Stimulated activated CD4-positive, alpha-beta T cell treated with anti-CD3 and anti-CD28 coated beads, Interleukin-4, amount 100 ng/mL, for 24 hours (primary cell): ENCODE measurements around the gene OR51L1.
"Not testable (repeated sequence)": the region's sequence is repeated elsewhere in the genome, so short reads cannot be mapped to it uniquely, and the experiment has no call there.

ENCODE experiments used
- DNase-seq: peaks from one replicate; pipeline ENCODE4 v3.0.0-alpha.2; 2020

The OR51L1 gene

DNA sequence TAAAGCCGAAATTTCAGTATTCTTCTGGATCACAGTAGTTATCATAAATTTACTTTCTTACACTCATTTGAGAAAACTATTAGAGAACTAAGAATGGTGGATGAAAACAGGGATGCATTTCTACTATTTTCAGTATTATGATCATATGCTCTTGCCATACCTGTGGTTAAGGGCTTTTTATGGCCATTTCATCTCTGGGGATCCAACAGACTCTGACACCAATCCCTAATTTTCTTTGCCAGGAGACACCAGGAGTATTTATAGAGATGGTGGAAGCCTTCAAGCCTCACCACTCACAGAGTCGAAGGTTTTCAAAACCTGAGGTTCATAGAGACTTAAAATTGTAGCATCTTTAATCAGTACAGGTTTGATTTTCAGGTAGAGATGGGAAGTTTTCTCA, at the start of gene OR51L1:
Gene OR51L1 (plus strand): TSS at position 301 of the 400 bp plus-strand sequence. CDS start 4,132 bp downstream, outside the sequence.
- DNase-seq, result no peak

- no peak for DNase-seq
Observed at GRCh38 chr11:4947505-4947904, 47.1 kb upstream of the OR51L1 start, which contains the start of gene OR51A4. Gene OR51A4 (minus strand): TSS chr11:4947605. CDS start chr11:4947100, 505 bp downstream.

DNA sequence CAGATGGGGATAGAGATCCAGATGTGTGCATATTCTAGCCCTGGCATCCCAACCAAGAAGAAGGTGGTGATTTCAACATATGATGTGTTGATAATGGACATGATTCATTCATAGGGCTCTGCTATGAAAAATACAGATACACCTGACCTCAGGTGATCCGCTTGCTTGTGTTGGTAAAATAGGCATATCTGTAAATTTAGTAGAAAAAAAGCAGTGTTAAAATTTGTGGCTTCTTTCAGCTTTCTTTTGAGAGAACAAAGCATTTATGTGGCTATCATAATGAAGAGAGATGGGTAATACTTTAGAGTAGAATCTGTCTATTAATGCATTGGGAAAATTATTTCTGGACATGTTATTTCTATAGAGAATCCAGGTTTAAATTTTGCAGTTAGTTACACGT, 39.0 kb upstream of the OR51L1 start, which contains the start of gene OR51A2:
Gene OR51A2 (minus strand): TSS at position 101 of the 400 bp plus-strand sequence. CDS start 0 bp downstream, at position 101.
- DNase-seq, result not testable (repeated sequence)

DNA sequence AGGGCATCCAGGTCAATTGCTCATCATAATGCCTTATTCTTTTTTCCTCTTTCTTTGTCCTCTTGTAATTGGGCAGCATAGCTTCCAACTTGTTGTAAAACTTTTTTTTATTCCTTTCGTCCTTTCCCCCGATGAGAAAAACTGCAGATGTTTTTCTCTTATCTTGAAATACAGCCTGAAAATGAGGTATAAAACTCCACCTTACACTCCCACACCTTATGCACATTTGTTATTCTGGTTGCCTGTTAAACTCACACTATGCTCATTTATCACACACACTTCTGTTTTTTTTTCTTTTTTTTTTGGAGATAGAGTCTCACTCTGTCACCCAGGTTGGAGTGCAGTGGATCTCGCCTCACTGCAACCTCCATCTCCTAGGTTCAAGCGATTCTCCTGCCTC, 37.3 kb upstream of the OR51L1 start:
- DNase-seq, result no peak

- DNase-seq, result no peak
Observed at GRCh38 chr11:4960877-4961276, 33.8 kb upstream of the OR51L1 start.

- DNase-seq, result no peak
Observed at GRCh38 chr11:4962816-4963215, 31.8 kb upstream of the OR51L1 start.

- no peak for DNase-seq
Observed at GRCh38 chr11:4975436-4975835, 19.2 kb upstream of the OR51L1 start.

DNA sequence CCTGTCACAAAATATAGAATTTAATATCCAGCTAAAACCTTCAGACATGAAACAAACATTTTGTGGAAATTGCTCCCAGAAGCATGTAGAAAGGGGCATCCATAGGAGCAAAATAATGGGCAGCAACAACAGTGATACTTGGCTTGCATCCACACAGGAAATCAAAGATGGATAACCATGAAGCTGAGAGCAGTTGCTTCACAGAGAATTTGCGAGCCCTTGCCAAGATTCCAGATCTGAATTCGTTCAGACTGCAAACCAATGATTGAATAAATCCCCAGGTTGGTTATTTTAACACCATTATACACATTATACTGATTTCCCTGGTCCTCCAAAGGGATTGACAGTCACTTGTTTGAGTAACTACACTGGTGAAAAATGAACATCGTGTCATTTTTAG, 15.6 kb upstream of the OR51L1 start:
- DNase-seq, result no peak

DNA sequence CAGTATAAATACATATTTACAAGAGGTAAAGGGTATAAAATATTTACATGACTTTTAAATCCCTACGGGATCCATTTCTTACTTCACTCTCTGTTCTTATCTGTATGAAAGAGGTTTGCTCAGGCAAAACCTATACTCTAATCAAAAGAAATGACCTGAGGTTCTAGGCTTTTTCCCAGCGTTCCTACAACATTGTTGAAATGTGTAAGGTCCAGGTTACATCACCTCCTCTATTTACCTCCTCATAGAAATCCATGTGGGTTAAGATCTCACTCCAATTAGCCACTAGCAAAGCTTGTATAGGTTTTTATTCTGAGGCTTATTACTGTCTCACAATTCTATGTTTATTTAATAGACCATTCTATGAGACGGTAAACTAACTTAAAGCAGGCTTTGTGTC, 12.0 kb upstream of the OR51L1 start:
- no peak for DNase-seq

DNA sequence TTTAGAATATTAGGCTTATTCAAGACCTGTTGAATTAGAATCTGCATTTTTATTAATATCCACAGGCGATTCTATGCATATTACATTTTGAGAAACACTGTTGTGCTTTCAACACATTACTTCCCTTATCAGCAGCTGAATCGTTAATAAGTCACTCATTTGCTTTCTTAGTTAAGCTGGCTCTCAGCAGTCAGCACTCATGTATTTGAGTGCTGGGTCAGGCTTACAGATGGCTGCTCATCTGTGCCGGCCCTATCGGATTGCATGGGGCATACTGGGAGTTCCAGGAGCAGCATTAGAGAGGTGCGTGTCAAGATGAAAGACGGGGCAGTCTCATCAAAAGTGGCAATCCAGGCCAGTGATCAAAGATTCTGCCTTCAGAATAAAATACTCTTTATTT, 10.8 kb upstream of the OR51L1 start:
- DNase-seq, result no peak

DNA sequence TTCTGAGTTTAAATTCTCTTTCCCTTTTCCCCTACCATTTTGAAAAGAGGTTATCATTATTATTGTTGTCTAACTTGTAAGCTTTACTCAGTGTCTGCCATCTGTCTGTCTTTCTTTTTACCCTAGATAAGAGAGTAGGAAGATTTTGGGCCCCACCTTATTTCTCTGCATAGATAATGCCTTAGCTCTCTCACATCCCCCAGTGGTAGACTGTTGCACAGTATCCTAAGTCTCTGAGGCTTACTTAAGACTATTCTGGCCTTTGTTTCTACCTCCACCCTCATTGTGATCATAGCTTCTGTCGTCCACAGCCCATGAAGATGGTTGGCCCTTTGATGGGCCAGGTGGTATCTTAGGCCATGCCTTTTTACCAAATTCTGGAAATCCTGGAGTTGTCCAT, 3.6 kb upstream of the OR51L1 start:
- DNase-seq, result no peak

DNA sequence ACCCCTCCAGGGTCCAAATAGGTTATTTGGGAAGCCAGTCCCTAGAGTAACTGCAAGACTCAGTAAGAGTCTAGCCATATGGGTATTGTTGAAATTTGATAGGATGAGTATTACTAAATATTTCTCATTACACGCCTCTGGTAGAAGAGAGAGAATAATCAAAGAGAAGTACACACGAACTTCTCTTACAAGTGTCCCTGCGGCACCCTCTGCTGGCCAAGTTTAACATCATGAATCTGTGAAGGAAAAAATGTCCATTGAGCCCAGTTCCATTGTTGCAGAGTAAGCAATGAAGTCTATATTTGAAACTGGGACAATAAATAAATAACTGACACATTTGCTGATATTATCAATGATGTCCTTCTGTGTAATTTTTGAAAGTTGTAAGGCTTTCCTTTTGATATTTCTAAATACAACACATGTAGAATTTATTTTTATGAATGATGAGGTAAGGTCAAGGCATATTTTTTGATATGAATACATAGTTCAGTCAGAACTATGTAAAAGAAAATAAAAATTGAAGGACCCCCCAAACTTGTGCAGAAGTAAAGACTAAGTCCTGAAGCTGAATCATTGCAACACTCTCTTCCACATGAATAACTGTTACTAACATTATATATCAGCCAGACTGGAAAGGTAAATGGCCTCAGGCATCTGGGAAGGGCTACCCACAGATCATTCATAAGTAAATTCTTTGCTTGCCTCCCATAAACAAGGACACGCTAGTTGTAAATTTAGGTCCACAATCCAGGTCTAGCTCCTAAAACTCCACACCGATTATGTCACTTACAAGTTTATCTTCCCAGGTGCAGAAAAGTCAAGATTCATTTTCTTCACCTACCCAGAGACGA, 10.0 kb downstream of the OR51L1 start:
- peak; percentile 4 for DNase-seq

DNA sequence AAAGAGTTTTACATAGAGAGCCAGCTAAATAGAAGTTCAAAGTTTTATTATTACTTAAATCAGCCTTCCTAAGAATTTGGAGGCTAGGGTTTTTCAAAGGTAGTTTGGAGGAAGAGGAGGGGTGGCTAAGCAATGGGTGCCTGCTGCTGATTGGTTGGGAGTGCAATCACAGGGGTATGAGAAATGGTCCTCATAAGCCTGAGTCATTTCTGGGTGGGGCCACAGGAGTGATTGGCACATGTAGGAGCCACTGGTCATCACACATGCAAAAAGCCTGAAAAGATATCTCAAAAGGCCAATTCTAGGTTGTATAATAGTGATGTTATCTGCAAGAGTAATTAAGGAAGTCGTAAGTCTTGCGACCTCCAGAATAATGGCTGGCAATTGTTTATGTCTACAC, 12.9 kb downstream of the OR51L1 start:
- DNase-seq, result no peak

GRCh38 chr11:5011254-5011653, 16.6 kb downstream of the OR51L1 start:
- DNase-seq, result no peak

DNA sequence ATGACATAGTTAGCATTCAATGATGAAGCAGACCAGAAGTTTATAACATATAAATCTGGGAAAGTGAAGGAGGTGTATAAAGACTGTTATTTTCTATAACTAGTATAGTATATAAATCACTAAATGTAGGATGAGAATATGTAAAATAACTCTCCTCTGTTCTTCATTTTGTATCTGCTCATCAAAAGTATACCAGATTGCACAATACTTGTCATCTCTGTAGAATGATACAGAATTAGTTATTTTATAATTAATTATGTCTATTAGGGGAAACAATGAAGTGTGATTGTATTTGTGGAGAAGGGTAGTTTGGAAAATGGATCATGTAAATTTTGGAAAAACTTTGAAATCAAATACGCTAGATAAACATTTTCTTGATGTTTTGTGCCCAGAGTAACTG, 18.4 kb downstream of the OR51L1 start:
- no peak for DNase-seq

DNA sequence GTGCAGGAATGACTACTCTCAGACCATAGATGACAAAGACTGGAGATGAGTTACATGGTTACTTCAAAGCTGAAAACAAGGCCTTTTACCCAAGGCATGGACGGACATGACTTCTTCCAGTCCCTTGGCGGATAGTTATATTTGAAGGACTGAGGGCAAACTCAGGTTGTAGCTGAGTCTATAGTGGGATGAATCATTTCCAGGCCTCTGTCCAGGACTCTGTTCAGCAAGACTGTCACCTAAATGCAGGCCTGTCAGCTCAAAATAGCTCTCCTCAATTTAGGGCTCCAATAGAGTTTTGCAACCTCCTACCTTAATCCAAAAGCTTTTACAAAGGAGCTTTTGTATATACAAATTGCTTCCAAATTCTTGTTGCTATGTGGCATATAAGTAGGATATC, 27.3 kb downstream of the OR51L1 start:
- no peak for DNase-seq

DNA sequence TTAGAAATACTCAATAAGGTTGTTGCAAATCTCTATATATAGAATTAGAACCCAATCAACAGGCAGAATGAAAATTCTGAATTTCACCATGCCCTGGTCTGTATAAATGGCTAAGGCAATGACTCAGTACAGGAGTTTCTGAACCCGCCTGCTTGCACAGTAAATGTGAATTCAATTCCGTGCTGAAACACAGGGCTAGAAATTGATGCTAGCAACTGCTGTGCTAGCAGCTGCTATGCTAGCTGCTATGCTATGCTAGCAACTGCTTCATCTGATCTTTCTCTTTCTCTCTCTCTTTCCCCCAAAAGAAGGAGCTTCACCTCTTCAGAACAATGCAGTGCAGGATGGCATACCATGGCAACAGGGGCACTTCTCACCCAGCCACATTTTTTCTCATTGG, 42.0 kb downstream of the OR51L1 start:
- DNase-seq, result no peak

- no peak for DNase-seq
Observed at GRCh38 chr11:5037926-5038325, 43.3 kb downstream of the OR51L1 start.

DNA sequence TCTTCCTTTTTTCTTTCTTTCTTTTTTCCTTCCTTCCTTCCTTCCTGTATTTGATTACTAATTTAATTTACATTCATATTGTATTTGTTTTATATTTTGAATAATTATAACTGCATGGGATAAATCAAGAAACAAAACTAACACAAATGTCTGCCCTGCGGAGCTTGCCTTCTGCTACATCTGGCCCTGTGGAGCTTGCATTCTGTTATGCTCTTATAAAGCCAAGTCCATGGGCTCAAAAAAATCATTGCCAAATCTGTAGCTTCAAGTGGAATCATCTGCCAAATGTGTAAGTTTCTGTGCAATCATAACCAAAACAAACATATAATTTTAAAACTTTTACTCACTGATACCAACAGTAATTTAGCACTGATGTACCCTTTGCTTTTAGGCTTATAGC, 43.7 kb downstream of the OR51L1 start:
- no peak for DNase-seq

DNA sequence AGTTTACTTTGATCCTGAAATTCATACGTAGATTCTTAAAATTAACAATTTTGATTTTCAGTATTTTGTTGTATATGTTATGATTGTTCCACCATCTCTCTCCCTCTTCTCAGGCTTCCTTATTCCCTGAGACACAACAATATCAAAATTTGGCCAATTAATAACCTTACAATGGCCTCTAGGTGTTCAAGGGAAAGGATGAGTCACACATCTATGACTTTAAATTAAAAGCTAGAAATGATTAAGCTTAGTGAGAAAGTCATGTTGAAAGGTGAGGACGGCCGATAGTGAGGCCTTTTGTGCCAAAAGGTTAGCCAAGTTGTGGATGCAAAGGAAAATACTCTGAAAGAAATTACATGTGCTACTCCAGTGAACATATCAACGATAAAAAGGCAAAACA, 46.2 kb downstream of the OR51L1 start:
- DNase-seq, result no peak

DNA sequence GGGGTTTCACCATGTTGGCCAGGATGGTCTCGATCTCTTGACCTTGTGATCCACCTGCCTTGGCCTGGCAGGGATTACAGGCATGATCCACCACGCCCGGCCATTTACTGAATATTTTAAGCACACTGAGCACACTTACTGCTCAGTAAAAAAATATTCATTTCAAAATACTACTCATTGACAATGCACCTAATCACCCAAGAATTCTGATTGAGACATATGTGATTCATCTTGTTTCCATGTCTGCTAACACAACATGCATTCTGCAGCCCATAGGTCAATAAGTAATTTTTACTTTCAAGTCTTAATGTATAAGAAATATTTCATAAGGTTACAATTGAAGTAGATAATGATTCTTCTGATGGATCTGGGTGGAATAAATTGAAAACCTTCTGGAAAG, 47.4 kb downstream of the OR51L1 start:
- no peak for DNase-seq

GRCh38 chr11:5043380-5043779, 48.7 kb downstream of the OR51L1 start:
- no peak for DNase-seq

- no peak for DNase-seq
Observed at GRCh38 chr11:5046226-5046625, 51.6 kb downstream of the OR51L1 start, which contains the start of gene OR52J3. Gene OR52J3 (plus strand): TSS chr11:5046526. CDS start chr11:5046526, 0 bp downstream.

DNA sequence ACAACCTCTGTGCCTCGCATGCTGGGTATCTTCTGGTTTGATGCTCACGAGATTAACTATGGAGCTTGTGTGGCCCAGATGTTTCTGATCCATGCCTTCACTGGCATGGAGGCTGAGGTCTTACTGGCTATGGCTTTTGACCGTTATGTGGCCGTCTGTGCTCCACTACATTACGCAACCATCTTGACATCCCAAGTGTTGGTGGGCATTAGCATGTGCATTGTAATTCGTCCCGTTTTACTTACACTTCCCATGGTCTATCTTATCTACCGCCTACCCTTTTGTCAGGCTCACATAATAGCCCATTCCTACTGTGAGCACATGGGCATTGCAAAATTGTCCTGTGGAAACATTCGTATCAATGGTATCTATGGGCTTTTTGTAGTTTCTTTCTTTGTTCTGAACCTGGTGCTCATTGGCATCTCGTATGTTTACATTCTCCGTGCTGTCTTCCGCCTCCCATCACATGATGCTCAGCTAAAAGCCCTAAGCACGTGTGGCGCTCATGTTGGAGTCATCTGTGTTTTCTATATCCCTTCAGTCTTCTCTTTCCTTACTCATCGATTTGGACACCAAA, 52.2 kb downstream of the OR51L1 start:
- DNase-seq, result no peak
